Measurements from ENCODE around the gene TPP2.

DNA sequence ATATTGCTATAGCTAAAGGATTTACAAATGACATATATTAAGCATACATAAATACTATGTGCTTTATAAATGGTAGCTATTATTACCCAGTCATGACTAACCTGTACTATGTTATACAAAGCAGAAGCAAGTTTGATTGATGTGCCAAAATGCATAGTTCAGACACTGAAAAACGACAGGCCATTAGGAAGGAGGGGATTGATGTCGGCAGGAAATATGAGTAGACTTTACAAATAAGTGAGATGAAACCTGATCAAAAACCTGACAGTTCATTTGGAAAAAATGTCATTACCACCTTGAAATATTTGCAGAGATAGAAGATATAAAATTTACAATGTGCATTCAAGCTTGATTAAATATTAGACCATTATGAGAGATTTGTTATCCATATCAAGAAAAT, 38.8 kb upstream of the TPP2 start:
- TF ChIP-seq, protein P1, sequence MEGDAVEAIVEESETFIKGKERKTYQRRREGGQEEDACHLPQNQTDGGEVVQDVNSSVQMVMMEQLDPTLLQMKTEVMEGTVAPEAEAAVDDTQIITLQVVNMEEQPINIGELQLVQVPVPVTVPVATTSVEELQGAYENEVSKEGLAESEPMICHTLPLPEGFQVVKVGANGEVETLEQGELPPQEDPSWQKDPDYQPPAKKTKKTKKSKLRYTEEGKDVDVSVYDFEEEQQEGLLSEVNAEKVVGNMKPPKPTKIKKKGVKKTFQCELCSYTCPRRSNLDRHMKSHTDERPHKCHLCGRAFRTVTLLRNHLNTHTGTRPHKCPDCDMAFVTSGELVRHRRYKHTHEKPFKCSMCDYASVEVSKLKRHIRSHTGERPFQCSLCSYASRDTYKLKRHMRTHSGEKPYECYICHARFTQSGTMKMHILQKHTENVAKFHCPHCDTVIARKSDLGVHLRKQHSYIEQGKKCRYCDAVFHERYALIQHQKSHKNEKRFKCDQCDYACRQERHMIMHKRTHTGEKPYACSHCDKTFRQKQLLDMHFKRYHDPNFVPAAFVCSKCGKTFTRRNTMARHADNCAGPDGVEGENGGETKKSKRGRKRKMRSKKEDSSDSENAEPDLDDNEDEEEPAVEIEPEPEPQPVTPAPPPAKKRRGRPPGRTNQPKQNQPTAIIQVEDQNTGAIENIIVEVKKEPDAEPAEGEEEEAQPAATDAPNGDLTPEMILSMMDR (conservative IDR thresholded peaks at IDR 0.05; ENCODE audit: low read length): no peak
- no peak for TF ChIP-seq EZH2phosphoT487 (IDR thresholded peaks at IDR 0.05; ENCODE audit: borderline replicate concordance, low read depth, low read length)
